B cell (primary cell): Measurements from ENCODE around the gene ELOF1. TPM values are rescaled to one million over a fixed set of nuclear protein-coding genes. Genes with fewer than 3 reads are reported as not detected.

Experiments used
- ATAC-seq: fragments of 200-7000 bp; cut with Tn5 transposase; one replicate; pipeline ENCODE4 v1.10.0; 2021; ENCODE audit warnings: low read depth, mild to moderate bottlenecking, moderate number of reproducible peaks, moderate library complexity
- CTCF ChIA-PET: fragments of 350-600 bp; sonication (Branson Sonifier 250); formaldehyde crosslinking; loops from one replicate; lab custom pipeline; 2021; ENCODE audit warnings: antibody characterized with exemption, inconsistent platforms; lab: Charles Lee
- POLR2A ChIA-PET: fragments of 350-600 bp; sonication (Branson Sonifier 250); formaldehyde crosslinking; loops from one replicate; lab custom pipeline; 2021; ENCODE audit warnings: antibody characterized with exemption; lab: Charles Lee
- DNase-seq: peaks from one replicate; pipeline ENCODE4 v3.0.0; 2013
- H2AFZ ChIP-seq: 2 replicates; pipeline ENCODE4 v1.6.1; 2012; ENCODE audit warnings: mild to moderate bottlenecking, low read depth, low read length; ENCODE audit not compliant: insufficient read depth, poor library complexity, severe bottlenecking
- H3K27ac ChIP-seq, 2 donors: 1 replicate in 1 of 2; 2 replicates in 1 of 2; pipeline ENCODE4 v1.5.1; 2012 to 2013; ENCODE audit warnings: low read length in 2 of 2, mild to moderate bottlenecking in 2 of 2, moderate library complexity in 1 of 2
- H3K27me3 ChIP-seq, 4 experiments: fragments of 200-600 bp in 1 of 4; sonication (generic) in 1 of 4; replicated peaks in 1 of 4; 1 replicate in 2 of 4; 2 replicates in 2 of 4; pipeline versions ENCODE4 v1.6.1 to v1.7.0; 2013 to 2016; ENCODE audit warnings: low read length in 3 of 4, mild to moderate bottlenecking in 2 of 4, mixed read lengths in 1 of 4, moderate library complexity in 1 of 4; ENCODE audit not compliant: insufficient read depth in 4 of 4, control insufficient read depth in 3 of 4; ENCODE audit errors: control extremely low read depth in 1 of 4
- H3K36me3 ChIP-seq, 2 experiments: replicated peaks in 1 of 2; 1 replicate in 1 of 2; 2 replicates in 1 of 2; pipeline versions ENCODE4 v1.6.1 to v1.7.1; 2013; ENCODE audit warnings: low read length in 1 of 2; ENCODE audit not compliant: insufficient read depth in 2 of 2, control insufficient read depth in 1 of 2; ENCODE audit errors: control extremely low read depth in 1 of 2, extremely low read depth in 1 of 2
- H3K4me1 ChIP-seq, 2 donors: fragments of 200-600 bp in 1 of 2; sonication (generic) in 1 of 2; 1 replicate in 1 of 2; 2 replicates in 1 of 2; pipeline versions ENCODE4 v1.5.1 to v1.6.1; 2013 to 2017; ENCODE audit warnings: low read length in 2 of 2; ENCODE audit not compliant: control insufficient read depth in 2 of 2, insufficient read depth in 2 of 2
- H3K4me2 ChIP-seq: replicated peaks from 2 replicates; pipeline ENCODE3; 2012; ENCODE audit warnings: mild to moderate bottlenecking, low read depth, low read length; ENCODE audit not compliant: poor library complexity, severe bottlenecking
- H3K4me3 ChIP-seq, 5 experiments: fragments of 200-600 bp in 1 of 5; sonication (generic) in 1 of 5; 1 replicate in 3 of 5; 2 replicates in 2 of 5; pipeline versions ENCODE4 v1.5.1 to v1.7.0; 2011 to 2016; ENCODE audit warnings: low read length in 4 of 5, mild to moderate bottlenecking in 4 of 5, low read depth in 2 of 5, control low read depth in 1 of 5, moderate library complexity in 1 of 5; ENCODE audit not compliant: insufficient read depth in 1 of 5; ENCODE audit errors: control extremely low read depth in 1 of 5, extremely low read depth in 1 of 5
- H3K79me2 ChIP-seq: fragments of 200-600 bp; sonication (generic); one replicate; pipeline ENCODE4 v1.6.0; 2016; ENCODE audit warnings: low read length; ENCODE audit not compliant: control insufficient read depth, insufficient read depth
- H3K9ac ChIP-seq: fragments of 200-600 bp; sonication (generic); 2 replicates; pipeline ENCODE4 v1.6.1; 2017; ENCODE audit warnings: mild to moderate bottlenecking, low read length, moderate library complexity
- H3K9me3 ChIP-seq, 3 donors: one replicate each; pipeline versions ENCODE4 v1.6.1 to v1.7.1; 2013; ENCODE audit warnings: low read length in 2 of 3; ENCODE audit not compliant: control insufficient read depth in 2 of 3, insufficient read depth in 1 of 3; ENCODE audit errors: control extremely low read depth in 1 of 3
- H4K20me1 ChIP-seq: 2 replicates; pipeline ENCODE4 v1.6.0; 2012; ENCODE audit warnings: mild to moderate bottlenecking, low read length; ENCODE audit not compliant: insufficient read depth, control insufficient read depth, poor library complexity, severe bottlenecking
- H3K27ac Mint-ChIP-seq: one replicate; pipeline ENCODE4 v1.8.0; 2021; ENCODE audit warnings: mixed read lengths
- H3K27me3 Mint-ChIP-seq: one replicate; pipeline ENCODE4 v1.8.0; 2021; ENCODE audit warnings: mixed read lengths
- H3K4me1 Mint-ChIP-seq: one replicate; pipeline ENCODE4 v1.8.0; 2021; ENCODE audit warnings: mixed read lengths
- H3K4me3 Mint-ChIP-seq: one replicate; pipeline ENCODE4 v1.8.0; 2021; ENCODE audit warnings: mixed read lengths
- H3K9me3 Mint-ChIP-seq: one replicate; pipeline ENCODE4 v1.8.0; 2022; ENCODE audit warnings: mixed read lengths; ENCODE audit not compliant: insufficient read depth
- CTCF ChIP-seq: fragments of 200-600 bp; IDR thresholded peaks from one replicate; pipeline ENCODE4 v1.8.0; 2022; ENCODE audit warnings: antibody characterized with exemption, mild to moderate bottlenecking
- EZH2 ChIP-seq: IDR thresholded peaks from 2 replicates; pipeline ENCODE4 v1.6.1; 2012; ENCODE audit warnings: borderline replicate concordance, low read depth, mild to moderate bottlenecking, moderate library complexity, low read length; ENCODE audit not compliant: insufficient read depth, poor library complexity, severe bottlenecking
- WGBS: methylation state at CpG from one replicate; pipeline ENCODE4 v1.1.5; 2013; ENCODE audit warnings: missing lambda C conversion rate; ENCODE audit not compliant: insufficient coverage; 5-methylcytosine and 5-hydroxymethylcytosine counted together
- intact Hi-C: fragments of 100-400 bp; cut with micrococcal nuclease; formaldehyde crosslinking; loops from one replicate; pipeline ENCODE4 v1.10.0; 2022
- polyA plus RNA-seq: library from polyadenylated mRNA; depleted of rRNA; stranded (reverse); fragments of >200 nt; gene quantifications from 2 replicates; pipeline ENCODE4 v1.2.3, GENCODE V29; 2012
- total RNA-seq, 2 donors: library from RNA; stranded (reverse); fragments of 120-200 nt in 1 of 2; gene quantifications; 1 replicate in 1 of 2; 2 replicates in 1 of 2; pipeline versions ENCODE4 v1.2.3 to v1.2.4, GENCODE V29; 2013 to 2022

The ELOF1 gene
- total and polyA plus RNA-seq, 2 donors (not counting 1 experiment from before 2014, with no cell fraction given) = 69.5 to 76.2 TPM

DNA sequence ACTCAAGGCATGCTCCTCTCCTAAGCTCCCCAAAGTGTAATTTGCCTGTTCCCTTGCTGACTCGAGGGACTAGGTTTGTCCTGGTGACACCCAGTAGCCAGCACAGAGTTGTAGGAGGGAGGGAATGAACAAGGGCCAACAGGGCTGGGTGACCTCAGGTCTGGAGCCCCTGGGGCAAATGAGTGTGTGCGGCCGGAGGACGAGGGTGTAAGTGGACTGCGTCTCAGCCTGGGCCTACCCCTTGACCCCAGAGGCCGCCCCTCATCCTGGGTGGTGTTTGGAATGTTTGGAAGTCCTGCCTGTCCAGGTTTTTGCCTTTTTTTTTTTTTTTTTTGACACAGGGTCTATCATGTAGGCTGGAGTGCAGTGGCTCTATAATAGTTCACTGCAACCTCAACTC is 52.1 kb downstream of the ELOF1 start:
- no peaks in the 10 kb centered on the region for H4K20me1 ChIP-seq
- ChIA-PET CTCF (interaction anchor here (0.5 to 0.7 kb wide), 3 partner anchors 14 to 1107 kb away, joined by 3 read pairs; no protein-coding TSS in a partner anchor), POLR2A (no interaction called here)
- no peaks in the 10 kb centered on the region for H3K9me3 Mint-ChIP-seq
- no peak for TF ChIP-seq EZH2
- TF ChIP-seq CTCF = no peak
- peaks cover 3% of the 10 kb centered on the region for H3K79me2 ChIP-seq
- 100% methylated on average over 5 of the region's 6 CpGs for WGBS
- DNase-seq = no peak
- no peak overlapping the region for H3K27ac ChIP-seq
- H3K4me2 ChIP-seq = no peak overlapping the region
- no peaks in the 10 kb centered on the region for H3K9me3 ChIP-seq
- H3K27me3 ChIP-seq = no peaks in the 10 kb centered on the region
- intact Hi-C loops = no loop called here
- peak overlapping the region; percentile 69 for H3K4me3 Mint-ChIP-seq
- H3K36me3 ChIP-seq = peaks cover 0 to 3% of the 10 kb centered on the region in 2 experiments
- H3K27ac Mint-ChIP-seq = peak overlapping the region; percentile 53
- H3K4me1 Mint-ChIP-seq = peaks cover 13% of the 10 kb centered on the region
- H3K4me3 ChIP-seq = no peak overlapping the region
- ATAC-seq = no peak
- no peak overlapping the region for H3K9ac ChIP-seq
- H3K27me3 Mint-ChIP-seq = no peaks in the 10 kb centered on the region
- H3K4me1 ChIP-seq = peaks cover 9 to 13% of the 10 kb centered on the region in 2 donors
- no peak overlapping the region for H2AFZ ChIP-seq

GRCh38 chr19:11506101-11506555 is 52.9 kb downstream of the ELOF1 start:
- ATAC-seq (peak; percentile 7), DNase-seq (no peak)
- no peaks in the 10 kb centered on the region for H3K9me3 ChIP-seq
- Mint-ChIP-seq H3K27me3 (no peaks in the 10 kb centered on the region), H3K9me3 (no peaks in the 10 kb centered on the region), H3K27ac (peak overlapping the region; percentile 93), H3K4me3 (peak overlapping the region; percentile 87), H3K4me1 (peaks cover 13% of the 10 kb centered on the region)
- peaks cover 0 to under 1% of the 10 kb centered on the region in 2 experiments for H3K36me3 ChIP-seq
- TF ChIP-seq CTCF (no peak), EZH2 (no peak)
- peak overlapping the region; percentile 96 for H2AFZ ChIP-seq
- intact Hi-C loops = no loop called here
- ChIA-PET CTCF (interaction anchor here (0.7 to 1.2 kb wide), 2 partner anchors 23 to 76 kb away, joined by 3 to 4 read pairs; partner anchors contain the start of gene ECSIT), POLR2A (interaction anchor here (0.7 to 0.9 kb wide), 2 partner anchors 30 to 82 kb away, joined by 3 read pairs; no protein-coding TSS in a partner anchor)
- H3K27ac ChIP-seq = peak overlapping the region; percentile 53 to 98
- 11% methylated on average over 16 of the region's 20 CpGs for WGBS
- peak overlapping the region; percentile 99 for H3K9ac ChIP-seq
- H3K4me2 ChIP-seq = peak overlapping the region; percentile 98
- peaks cover 3% of the 10 kb centered on the region for H3K79me2 ChIP-seq
- H3K27me3 ChIP-seq = no peaks in the 10 kb centered on the region
- no peaks in the 10 kb centered on the region for H4K20me1 ChIP-seq
- peaks cover 9 to 13% of the 10 kb centered on the region in 2 donors for H3K4me1 ChIP-seq
- H3K4me3 ChIP-seq = peak overlapping the region; percentile 62 to 98 (median 78)
